Common myeloid progenitor, CD34-positive (primary cell): ENCODE measurements around the gene ZSCAN1.
A peak's percentile ranks its signal among the peaks of the same experiment; 100 is the strongest.

Experiments
- CTCF ChIA-PET: fragments of 350-600 bp; sonication (Branson Sonifier 250); formaldehyde crosslinking; loops from one replicate; lab custom pipeline; 2021; ENCODE audit warnings: antibody characterized with exemption; lab: Charles Lee
- POLR2A ChIA-PET: fragments of 350-600 bp; sonication (Branson Sonifier 250); formaldehyde crosslinking; loops from one replicate; lab custom pipeline; 2021; ENCODE audit warnings: antibody characterized with exemption; lab: Charles Lee
- DNase-seq, 3 donors: peaks; one replicate each; pipeline versions ENCODE4 v3.0.0 to v3.0.0-alpha.2; 2013
- H3K27ac ChIP-seq, 2 experiments: 1 replicate in 1 of 2; 2 replicates in 1 of 2; pipeline ENCODE4 v1.7.0; 2013; ENCODE audit warnings: inconsistent platforms in 2 of 2, low read length in 2 of 2, mild to moderate bottlenecking in 2 of 2, low read depth in 1 of 2, moderate library complexity in 1 of 2; ENCODE audit not compliant: severe bottlenecking in 2 of 2, insufficient read depth in 1 of 2, poor library complexity in 1 of 2
- H3K27me3 ChIP-seq, 5 experiments: replicated peaks in 2 of 5; 1 replicate in 3 of 5; 2 replicates in 2 of 5; pipeline versions ENCODE4 v1.6.1 to v1.7.0; 2013; ENCODE audit warnings: low read length in 4 of 5, mild to moderate bottlenecking in 2 of 5, moderate library complexity in 2 of 5, inconsistent platforms in 1 of 5; ENCODE audit not compliant: insufficient read depth in 5 of 5, control insufficient read depth in 4 of 5
- H3K36me3 ChIP-seq, 4 experiments: 1 replicate in 2 of 4; 2 replicates in 2 of 4; pipeline versions ENCODE4 v1.6.1 to v1.7.0; 2013; ENCODE audit warnings: low read length in 3 of 4, control low read depth in 1 of 4, mild to moderate bottlenecking in 1 of 4; ENCODE audit not compliant: control insufficient read depth in 4 of 4, insufficient read depth in 4 of 4
- H3K4me1 ChIP-seq, 4 experiments: 1 replicate in 3 of 4; 2 replicates in 1 of 4; pipeline versions ENCODE4 v1.6.1 to v1.7.1; 2013; ENCODE audit warnings: low read length in 3 of 4, mild to moderate bottlenecking in 3 of 4, control low read depth in 1 of 4, inconsistent platforms in 1 of 4, moderate library complexity in 1 of 4; ENCODE audit not compliant: control insufficient read depth in 4 of 4, insufficient read depth in 4 of 4; ENCODE audit errors: control extremely low read depth in 1 of 4
- H3K4me3 ChIP-seq, 7 experiments: 1 replicate in 4 of 7; 2 replicates in 3 of 7; pipeline versions ENCODE4 v1.5.1 to v1.7.0; 2013; ENCODE audit warnings: mild to moderate bottlenecking in 7 of 7, low read length in 6 of 7, moderate library complexity in 6 of 7, inconsistent platforms in 2 of 7, low read depth in 2 of 7, control low read depth in 1 of 7; ENCODE audit not compliant: insufficient read depth in 4 of 7, control insufficient read depth in 1 of 7; ENCODE audit errors: extremely low read depth in 1 of 7
- H3K9me3 ChIP-seq, 5 experiments: 1 replicate in 4 of 5; 2 replicates in 1 of 5; pipeline versions ENCODE4 v1.6.1 to v1.7.1; 2013; ENCODE audit warnings: low read length in 4 of 5, mild to moderate bottlenecking in 2 of 5, inconsistent platforms in 1 of 5, low read depth in 1 of 5, moderate library complexity in 1 of 5; ENCODE audit not compliant: control insufficient read depth in 4 of 5, insufficient read depth in 2 of 5; ENCODE audit errors: control extremely low read depth in 1 of 5
- WGBS: methylation state at CpG from one replicate; pipeline ENCODE4 v1.1.5; 2013; ENCODE audit not compliant: insufficient coverage; 5-methylcytosine and 5-hydroxymethylcytosine counted together

Gene ZSCAN1

GRCh38 chr19:58037927-58038687 is 4.3 kb downstream of the ZSCAN1 start:
- whole genome bisulfite sequencing, result 71% methylated on average over 34 of the region's 44 CpGs
- Histone ChIP-seq H3K27ac (no peak overlapping the region), H3K36me3 (no peaks in the 10 kb centered on the region), H3K4me3 (no peak overlapping the region), H3K9me3 (peaks cover 0 to 66% (median 26%) of the 10 kb centered on the region in 5 experiments), H3K4me1 (peaks cover 0 to 18% (median 3%) of the 10 kb centered on the region in 4 experiments), H3K27me3 (peaks cover 0 to 16% (median 0%) of the 10 kb centered on the region in 5 experiments)
- CTCF ChIA-PET, result interaction anchor here (0.9 kb wide), 1 partner anchor 158 kb away, joined by 3 read pairs; no protein-coding TSS in a partner anchor
- DNase-seq, result no peak
- POLR2A ChIA-PET, result interaction anchor here (0.5 kb wide), 1 partner anchor 60 kb away, joined by 3 read pairs; the partner anchor contains the start of gene ZSCAN18

GRCh38 chr19:58038688-58039204 is 4.9 kb downstream of the ZSCAN1 start:
- WGBS, result 27% methylated on average over 5 of the region's 8 CpGs
- CTCF ChIA-PET, result interaction anchor here (0.9 kb wide), 1 partner anchor 158 kb away, joined by 3 read pairs; no protein-coding TSS in a partner anchor
- POLR2A ChIA-PET, result no interaction called here
- Histone ChIP-seq H3K4me1 (peaks cover 0 to 13% (median under 1%) of the 10 kb centered on the region in 4 experiments), H3K4me3 (no peak overlapping the region), H3K36me3 (no peaks in the 10 kb centered on the region), H3K27me3 (peaks cover 0 to 18% (median 0%) of the 10 kb centered on the region in 5 experiments), H3K27ac (no peak overlapping the region), H3K9me3 (peaks cover 0 to 65% (median 32%) of the 10 kb centered on the region in 5 experiments)
- DNase-seq, result peak in 2 of 3 donors; percentile 29 to 45

GRCh38 chr19:58040751-58041525 is 7.1 kb downstream of the ZSCAN1 start:
- 97% methylated on average over 20 of the region's 21 CpGs for WGBS
- POLR2A ChIA-PET, result no interaction called here
- Histone ChIP-seq H3K4me3 (no peak overlapping the region), H3K9me3 (peaks cover 0 to 73% (median 50%) of the 10 kb centered on the region in 5 experiments), H3K36me3 (no peaks in the 10 kb centered on the region), H3K27ac (no peak overlapping the region), H3K27me3 (peaks cover 0 to 13% (median 0%) of the 10 kb centered on the region in 5 experiments), H3K4me1 (peaks cover 0 to 13% (median 0%) of the 10 kb centered on the region in 4 experiments)
- no peak for DNase-seq
- CTCF ChIA-PET, result interaction anchor here (1.5 kb wide), 1 partner anchor 16 kb away, joined by 3 read pairs; no protein-coding TSS in a partner anchor

DNA sequence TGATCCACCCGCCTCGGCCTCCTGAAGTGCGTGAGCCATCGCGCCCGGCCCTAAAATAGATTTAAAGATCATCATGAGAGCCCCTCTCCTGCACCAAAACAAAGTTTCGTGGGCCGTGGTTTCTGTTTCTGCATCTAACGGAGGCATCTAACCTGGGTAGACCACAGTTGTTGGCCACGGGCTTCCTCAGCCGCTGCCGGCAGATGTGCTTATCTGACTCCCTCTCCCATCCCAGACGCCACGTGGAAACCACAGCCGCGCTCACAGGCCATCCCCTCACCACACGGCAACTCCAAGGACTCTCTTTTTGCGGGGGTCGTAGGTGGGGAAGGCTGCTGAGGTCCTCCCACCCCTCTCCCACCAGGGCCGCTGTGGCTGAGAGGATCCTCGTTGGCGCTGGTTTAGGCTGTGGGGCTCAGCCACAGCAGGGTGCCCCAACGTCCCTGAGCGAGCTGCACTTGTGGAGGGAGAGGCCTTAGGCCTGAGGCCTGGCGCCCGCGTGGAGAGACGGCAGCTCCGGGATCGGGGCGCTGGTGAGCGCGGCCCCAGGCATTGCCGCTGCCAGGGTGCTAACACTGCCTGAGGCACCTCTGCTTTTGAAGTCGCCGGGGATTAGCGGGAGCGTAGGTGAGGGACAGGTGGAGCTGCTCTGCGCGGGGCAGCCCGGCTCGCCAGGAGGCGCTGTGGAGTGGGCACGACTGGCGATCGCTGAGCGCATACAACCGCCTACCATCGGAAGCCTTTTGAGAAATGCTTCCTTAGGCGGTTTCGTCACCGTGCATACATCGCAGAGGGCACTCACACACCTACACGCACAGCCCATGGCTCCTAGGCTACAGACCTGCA is 8.9 kb downstream of the ZSCAN1 start:
- CTCF ChIA-PET, result no interaction called here

GRCh38 chr19:58044391-58044790 is 10.6 kb downstream of the ZSCAN1 start:
- Histone ChIP-seq H3K36me3 (no peaks in the 10 kb centered on the region), H3K4me3 (no peak overlapping the region), H3K4me1 (no peaks in the 10 kb centered on the region), H3K27me3 (peaks cover 0 to 9% (median 0%) of the 10 kb centered on the region in 5 experiments), H3K9me3 (peaks cover 6 to 82% (median 75%) of the 10 kb centered on the region in 5 experiments), H3K27ac (no peak overlapping the region)
- no peak for DNase-seq
- CTCF ChIA-PET, result interaction anchor here (1.8 kb wide), 1 partner anchor 22 kb away, joined by 4 read pairs; no protein-coding TSS in a partner anchor
- POLR2A ChIA-PET, result no interaction called here
- 72% methylated on average over 34 of the region's 42 CpGs for WGBS

More for the DNA sequence above, 8.9 kb downstream of the ZSCAN1 start:
- WGBS, result 45% methylated on average over 39 of the region's 54 CpGs
- POLR2A ChIA-PET, result no interaction called here
- H3K4me1 ChIP-seq, result peaks cover 0 to 13% (median 0%) of the 10 kb centered on the region in 4 experiments
- peaks cover 0 to 13% (median 0%) of the 10 kb centered on the region in 5 experiments for H3K27me3 ChIP-seq
- H3K9me3 ChIP-seq, result peaks cover 1 to 80% (median 67%) of the 10 kb centered on the region in 5 experiments
- peak in 2 of 3 donors; percentile 41 to 55 for DNase-seq
- no peak overlapping the region for H3K4me3 ChIP-seq
- no peaks in the 10 kb centered on the region for H3K36me3 ChIP-seq
- no peak overlapping the region for H3K27ac ChIP-seq

DNA sequence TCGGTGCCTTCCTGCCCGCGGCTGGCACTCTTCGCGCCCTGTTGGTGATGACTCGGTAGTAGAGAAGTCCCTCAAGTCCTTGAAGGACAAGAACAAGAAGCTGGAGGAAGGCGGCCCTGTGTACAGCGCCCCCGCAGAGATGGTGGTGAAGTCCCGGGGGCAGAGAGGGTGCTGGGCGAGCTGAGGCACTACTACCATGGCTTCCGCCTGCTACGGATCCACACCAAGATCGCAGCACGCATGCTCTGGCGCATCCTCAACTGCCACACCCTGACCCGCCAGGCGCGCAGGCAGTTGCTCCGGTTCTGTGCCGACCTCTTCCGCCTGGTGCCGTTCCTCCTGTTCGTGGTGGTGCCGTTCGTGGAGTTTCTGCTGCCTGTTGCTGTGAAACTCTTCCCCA is 11.1 kb downstream of the ZSCAN1 start:
- no peak overlapping the region for H3K27ac ChIP-seq
- ChIA-PET CTCF (interaction anchor here (1.8 kb wide), 1 partner anchor 23 kb away, joined by 4 read pairs; no protein-coding TSS in a partner anchor), POLR2A (no interaction called here)
- DNase-seq, result no peak
- no peaks in the 10 kb centered on the region for H3K36me3 ChIP-seq
- no peak overlapping the region for H3K4me3 ChIP-seq
- H3K9me3 ChIP-seq, result peaks cover 6 to 86% (median 79%) of the 10 kb centered on the region in 5 experiments
- WGBS, result 92% methylated on average over 26 of the region's 26 CpGs
- peaks cover 0 to 9% (median 0%) of the 10 kb centered on the region in 5 experiments for H3K27me3 ChIP-seq
- H3K4me1 ChIP-seq, result no peaks in the 10 kb centered on the region
